HepG2 (cell line): ENCODE data around the gene IL1B. TPM values are rescaled to one million over a fixed set of nuclear protein-coding genes. Genes with fewer than 3 reads are reported as not detected.

Source experiments
- ATF7-NPFF ChIP-seq: sonication (generic); formaldehyde crosslinking; IDR thresholded peaks from 2 replicates; pipeline ENCODE4 v1.8.1; 2023; ENCODE audit warnings: mild to moderate bottlenecking, low read depth, missing genetic modification reagents, moderate library complexity
- CC2D1A ChIP-seq: sonication (generic); formaldehyde crosslinking; IDR thresholded peaks from 2 replicates; pipeline ENCODE4 v1.8.1; 2023; ENCODE audit warnings: mild to moderate bottlenecking, missing genetic modification reagents
- CTCF ChIP-seq: sonication (generic); formaldehyde crosslinking; IDR thresholded peaks from 2 replicates; pipeline ENCODE4 v1.5.0; 2020; ENCODE audit warnings: mild to moderate bottlenecking, missing genetic modification reagents, moderate library complexity
- EZH2 ChIP-seq: conservative IDR thresholded peaks from 2 replicates; pipeline ENCODE4 v1.6.1; 2012; ENCODE audit warnings: mild to moderate bottlenecking, low read depth, low read length, moderate library complexity
- FOXJ3 ChIP-seq: sonication (generic); formaldehyde crosslinking; IDR thresholded peaks from 2 replicates; pipeline ENCODE4 v1.4.0; 2020; ENCODE audit warnings: missing genetic modification reagents, mild to moderate bottlenecking, borderline replicate concordance
- MBD4 ChIP-seq: IDR thresholded peaks from 2 replicates; pipeline ENCODE4 v1.6.1; 2012; ENCODE audit warnings: low read length, inconsistent platforms, borderline replicate concordance
- MEIS2 ChIP-seq: sonication (generic); formaldehyde crosslinking; IDR thresholded peaks from 2 replicates; pipeline ENCODE4 v1.9.0; 2021; ENCODE audit warnings: mild to moderate bottlenecking, missing genetic modification reagents
- PLRG1 ChIP-seq: fragments of 450-650 bp; conservative IDR thresholded peaks from 2 replicates; pipeline ENCODE4 v1.6.1; 2016
- SMYD3 ChIP-seq: sonication (generic); formaldehyde crosslinking; IDR thresholded peaks from 2 replicates; pipeline ENCODE4 v1.8.1; 2023; ENCODE audit warnings: mild to moderate bottlenecking, missing genetic modification reagents
- SRSF4 ChIP-seq: fragments of 200-400 bp; formaldehyde crosslinking; IDR thresholded peaks from one replicate; pipeline ENCODE4 v1.6.1; 2018; ENCODE audit warnings: mild to moderate bottlenecking, low read depth, low read length, moderate library complexity; ENCODE audit not compliant: poor library complexity, severe bottlenecking
- TRIM24 ChIP-seq: sonication (generic); formaldehyde crosslinking; IDR thresholded peaks from 2 replicates; pipeline ENCODE4 v1.8.0; 2022; ENCODE audit warnings: mild to moderate bottlenecking, missing genetic modification reagents
- ZBTB34 ChIP-seq: sonication (generic); formaldehyde crosslinking; IDR thresholded peaks from 2 replicates; pipeline ENCODE4 v1.8.0; 2022; ENCODE audit warnings: mild to moderate bottlenecking, missing genetic modification reagents
- ZNF256 ChIP-seq: sonication (generic); formaldehyde crosslinking; conservative IDR thresholded peaks from 2 replicates; pipeline ENCODE4 v1.4.0; 2020; ENCODE audit warnings: missing genetic modification reagents
- ZNF570 ChIP-seq: sonication (generic); formaldehyde crosslinking; IDR thresholded peaks from 2 replicates; pipeline ENCODE4 v1.4.0; 2020; ENCODE audit warnings: mild to moderate bottlenecking, missing genetic modification reagents, borderline replicate concordance
- ZNF749 ChIP-seq: sonication (generic); formaldehyde crosslinking; IDR thresholded peaks from 2 replicates; pipeline ENCODE4 v1.8.0; 2022; ENCODE audit warnings: mild to moderate bottlenecking, missing genetic modification reagents, moderate library complexity, borderline replicate concordance
- polyA plus RNA-seq, 8 experiments: library from polyadenylated mRNA; depleted of rRNA in 3 of 8; stranded (reverse) in 7 of 8; unstranded in 1 of 8; fragments of >200 nt; fragmentation: Illumina TruSeq in 4 of 8; extraction: Trizol in 4 of 8; gene quantifications; 2 replicates each; pipeline versions ENCODE4 v1.2.1 to v1.2.3, GENCODE V29; 2011 to 2016; ENCODE audit warnings: low read depth in 4 of 8, missing spikeins in 1 of 8, mixed read lengths in 1 of 8; ENCODE audit not compliant: insufficient read depth in 1 of 8
- total RNA-seq, 5 experiments: library from RNA; depleted of rRNA; stranded (reverse); fragments of >200 nt; fragmentation: Illumina TruSeq; extraction: Trizol; gene quantifications; 2 replicates each; pipeline ENCODE4 v1.2.3, GENCODE V29; 2016; ENCODE audit warnings: low read depth in 1 of 5
- TF ChIP-seq, protein P1 (sequence below): sonication (generic); formaldehyde crosslinking; IDR thresholded peaks from 2 replicates; pipeline ENCODE4 v1.8.0; 2022; ENCODE audit warnings: missing genetic modification reagents, mild to moderate bottlenecking, inconsistent platforms, borderline replicate concordance
- TF ChIP-seq, protein P2 (sequence below): sonication (generic); formaldehyde crosslinking; IDR thresholded peaks from 2 replicates; pipeline ENCODE4 v1.8.1; 2023; ENCODE audit warnings: mild to moderate bottlenecking, missing genetic modification reagents
- TF ChIP-seq, protein P3 (sequence below): sonication (generic); formaldehyde crosslinking; IDR thresholded peaks from 2 replicates; pipeline ENCODE4 v1.4.0; 2020; ENCODE audit warnings: missing genetic modification reagents, borderline replicate concordance

IL1B gene
- total and polyA plus RNA-seq, 2 of the 13 experiments (the other 11 are each of a cell fraction or from before 2014, with no cell fraction given) = 0.18 TPM; not detected in 1

- TF ChIP-seq MBD4 = peak; percentile 97; the same call in 1 of the 2 replicates
- TF ChIP-seq CC2D1A = no peak
- TF ChIP-seq MEIS2 (CRISPR knock-in tag) = peak; percentile 100
- TF ChIP-seq FOXJ3 (CRISPR knock-in tag) = peak; percentile 98
- peak; percentile 67; the same call in 1 of the 2 replicates for TF ChIP-seq ZBTB34 (CRISPR knock-in tag)
- no peak for TF ChIP-seq ZNF570 (CRISPR knock-in tag)
- TF ChIP-seq, protein P1, sequence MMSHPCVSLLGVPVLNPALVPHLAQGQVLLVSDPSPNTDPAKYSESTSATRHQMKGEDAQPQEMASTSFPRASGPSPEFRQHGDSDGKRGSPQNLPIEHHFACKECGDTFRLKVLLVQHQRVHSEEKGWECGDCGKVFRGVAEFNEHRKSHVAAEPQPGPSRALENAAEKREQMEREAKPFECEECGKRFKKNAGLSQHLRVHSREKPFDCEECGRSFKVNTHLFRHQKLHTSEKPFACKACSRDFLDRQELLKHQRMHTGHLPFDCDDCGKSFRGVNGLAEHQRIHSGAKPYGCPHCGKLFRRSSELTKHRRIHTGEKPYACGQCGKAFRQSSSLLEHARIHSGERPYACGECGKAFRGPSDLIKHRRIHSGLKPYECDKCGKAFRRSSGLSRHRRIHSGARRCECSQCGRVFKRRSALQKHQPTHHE (CRISPR knock-in tag) = peak; percentile 85; the same call in 1 of the 2 replicates
- TF ChIP-seq SRSF4 = no peak
- 0 out of 2 replicates have a peak, but pooled peaks have one; percentile 34 for TF ChIP-seq ZNF256 (CRISPR knock-in tag)
- no peak for TF ChIP-seq ATF7-NPFF (CRISPR knock-in tag)
- TF ChIP-seq, protein P2, sequence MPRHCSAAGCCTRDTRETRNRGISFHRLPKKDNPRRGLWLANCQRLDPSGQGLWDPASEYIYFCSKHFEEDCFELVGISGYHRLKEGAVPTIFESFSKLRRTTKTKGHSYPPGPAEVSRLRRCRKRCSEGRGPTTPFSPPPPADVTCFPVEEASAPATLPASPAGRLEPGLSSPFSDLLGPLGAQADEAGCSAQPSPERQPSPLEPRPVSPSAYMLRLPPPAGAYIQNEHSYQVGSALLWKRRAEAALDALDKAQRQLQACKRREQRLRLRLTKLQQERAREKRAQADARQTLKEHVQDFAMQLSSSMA (CRISPR knock-in tag) = no peak; the same call in 1 of the 2 replicates
- no peak for TF ChIP-seq PLRG1
- no peak for TF ChIP-seq TRIM24 (CRISPR knock-in tag)
- TF ChIP-seq ZNF749 = peak; percentile 89; the same call in 1 of the 2 replicates
- TF ChIP-seq CTCF (CRISPR knock-in tag) = no peak
- no peak for TF ChIP-seq EZH2
- TF ChIP-seq SMYD3 (CRISPR knock-in tag) = peak; percentile 94
- TF ChIP-seq, protein P3, sequence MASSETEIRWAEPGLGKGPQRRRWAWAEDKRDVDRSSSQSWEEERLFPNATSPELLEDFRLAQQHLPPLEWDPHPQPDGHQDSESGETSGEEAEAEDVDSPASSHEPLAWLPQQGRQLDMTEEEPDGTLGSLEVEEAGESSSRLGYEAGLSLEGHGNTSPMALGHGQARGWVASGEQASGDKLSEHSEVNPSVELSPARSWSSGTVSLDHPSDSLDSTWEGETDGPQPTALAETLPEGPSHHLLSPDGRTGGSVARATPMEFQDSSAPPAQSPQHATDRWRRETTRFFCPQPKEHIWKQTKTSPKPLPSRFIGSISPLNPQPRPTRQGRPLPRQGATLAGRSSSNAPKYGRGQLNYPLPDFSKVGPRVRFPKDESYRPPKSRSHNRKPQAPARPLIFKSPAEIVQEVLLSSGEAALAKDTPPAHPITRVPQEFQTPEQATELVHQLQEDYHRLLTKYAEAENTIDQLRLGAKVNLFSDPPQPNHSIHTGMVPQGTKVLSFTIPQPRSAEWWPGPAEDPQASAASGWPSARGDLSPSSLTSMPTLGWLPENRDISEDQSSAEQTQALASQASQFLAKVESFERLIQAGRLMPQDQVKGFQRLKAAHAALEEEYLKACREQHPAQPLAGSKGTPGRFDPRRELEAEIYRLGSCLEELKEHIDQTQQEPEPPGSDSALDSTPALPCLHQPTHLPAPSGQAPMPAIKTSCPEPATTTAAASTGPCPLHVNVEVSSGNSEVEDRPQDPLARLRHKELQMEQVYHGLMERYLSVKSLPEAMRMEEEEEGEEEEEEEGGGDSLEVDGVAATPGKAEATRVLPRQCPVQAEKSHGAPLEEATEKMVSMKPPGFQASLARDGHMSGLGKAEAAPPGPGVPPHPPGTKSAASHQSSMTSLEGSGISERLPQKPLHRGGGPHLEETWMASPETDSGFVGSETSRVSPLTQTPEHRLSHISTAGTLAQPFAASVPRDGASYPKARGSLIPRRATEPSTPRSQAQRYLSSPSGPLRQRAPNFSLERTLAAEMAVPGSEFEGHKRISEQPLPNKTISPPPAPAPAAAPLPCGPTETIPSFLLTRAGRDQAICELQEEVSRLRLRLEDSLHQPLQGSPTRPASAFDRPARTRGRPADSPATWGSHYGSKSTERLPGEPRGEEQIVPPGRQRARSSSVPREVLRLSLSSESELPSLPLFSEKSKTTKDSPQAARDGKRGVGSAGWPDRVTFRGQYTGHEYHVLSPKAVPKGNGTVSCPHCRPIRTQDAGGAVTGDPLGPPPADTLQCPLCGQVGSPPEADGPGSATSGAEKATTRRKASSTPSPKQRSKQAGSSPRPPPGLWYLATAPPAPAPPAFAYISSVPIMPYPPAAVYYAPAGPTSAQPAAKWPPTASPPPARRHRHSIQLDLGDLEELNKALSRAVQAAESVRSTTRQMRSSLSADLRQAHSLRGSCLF (CRISPR knock-in tag) = peak; percentile 60; the same call in 1 of the 2 replicates
These were observed 18.3 kb downstream of the IL1B start (continued) for GRCh38 chr2:112818094-112818902.
